LNCAP (cell line): ENCODE results near the gene KHDC3L.

Source experiments
- CTCF ChIP-seq: fragments of 450-650 bp; IDR thresholded peaks from 2 replicates; pipeline ENCODE4 v1.5.1; 2017; ENCODE audit warnings: mild to moderate bottlenecking

Gene KHDC3L

GRCh38 chr6:73389854-73390253 lies 27.4 kb downstream of the KHDC3L start:
- no peak for TF ChIP-seq CTCF

GRCh38 chr6:73391675-73392074 lies 29.2 kb downstream of the KHDC3L start:
- TF ChIP-seq CTCF: no peak

- no peak for TF ChIP-seq CTCF
Measured at GRCh38 chr6:73393278-73393677, 30.8 kb downstream of the KHDC3L start.

- no peak for TF ChIP-seq CTCF
Measured at GRCh38 chr6:73394577-73395354, 32.3 kb downstream of the KHDC3L start, which contains the start of gene DDX43. TSS of gene DDX43 (plus strand) at chr6:73394828. CDS start at chr6:73394906, 78 bp downstream.

- no peak for TF ChIP-seq CTCF
Measured at GRCh38 chr6:73395875-73396274, 33.4 kb downstream of the KHDC3L start.

- TF ChIP-seq CTCF: no peak
Measured at GRCh38 chr6:73400656-73401055, 38.2 kb downstream of the KHDC3L start.

- TF ChIP-seq CTCF: no peak
Measured at GRCh38 chr6:73409395-73409794, 46.9 kb downstream of the KHDC3L start.
